ENCODE data around the gene CAMKK1.

DNA sequence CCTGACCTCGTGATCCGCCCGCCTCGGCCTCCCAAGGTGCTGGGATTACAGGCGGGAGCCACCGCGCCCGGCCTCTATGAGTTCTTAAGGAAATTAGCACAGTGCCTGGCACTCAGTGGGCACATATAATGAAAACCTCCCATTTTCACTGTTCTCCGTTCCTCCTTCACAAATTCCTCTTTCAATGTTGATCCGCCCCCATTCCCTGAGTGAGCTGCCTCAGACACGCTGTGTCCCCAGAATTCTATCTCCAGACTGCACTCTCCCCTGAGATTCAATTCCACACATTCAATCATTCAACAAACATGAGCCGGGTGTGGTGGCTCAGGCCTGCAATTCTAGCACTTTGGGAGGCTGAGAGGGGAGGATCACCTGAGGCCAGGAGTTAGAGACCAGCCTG is 16.4 kb upstream of the CAMKK1 start:
- TF ChIP-seq POLR2AphosphoS5 (IDR thresholded peaks at IDR 0.05) (no peak), POLR2A (IDR thresholded peaks at IDR 0.05) (no peak), EP300 (IDR thresholded peaks at IDR 0.05) (no peak)
- TF ChIP-seq, protein P1, sequence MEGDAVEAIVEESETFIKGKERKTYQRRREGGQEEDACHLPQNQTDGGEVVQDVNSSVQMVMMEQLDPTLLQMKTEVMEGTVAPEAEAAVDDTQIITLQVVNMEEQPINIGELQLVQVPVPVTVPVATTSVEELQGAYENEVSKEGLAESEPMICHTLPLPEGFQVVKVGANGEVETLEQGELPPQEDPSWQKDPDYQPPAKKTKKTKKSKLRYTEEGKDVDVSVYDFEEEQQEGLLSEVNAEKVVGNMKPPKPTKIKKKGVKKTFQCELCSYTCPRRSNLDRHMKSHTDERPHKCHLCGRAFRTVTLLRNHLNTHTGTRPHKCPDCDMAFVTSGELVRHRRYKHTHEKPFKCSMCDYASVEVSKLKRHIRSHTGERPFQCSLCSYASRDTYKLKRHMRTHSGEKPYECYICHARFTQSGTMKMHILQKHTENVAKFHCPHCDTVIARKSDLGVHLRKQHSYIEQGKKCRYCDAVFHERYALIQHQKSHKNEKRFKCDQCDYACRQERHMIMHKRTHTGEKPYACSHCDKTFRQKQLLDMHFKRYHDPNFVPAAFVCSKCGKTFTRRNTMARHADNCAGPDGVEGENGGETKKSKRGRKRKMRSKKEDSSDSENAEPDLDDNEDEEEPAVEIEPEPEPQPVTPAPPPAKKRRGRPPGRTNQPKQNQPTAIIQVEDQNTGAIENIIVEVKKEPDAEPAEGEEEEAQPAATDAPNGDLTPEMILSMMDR (IDR thresholded peaks at IDR 0.05), result no peak
